Fibroblast of lung (primary cell): ENCODE data around the gene TMEM89. TPM values are rescaled to one million over a fixed set of nuclear protein-coding genes. Genes with fewer than 3 reads are reported as not detected.

Source experiments
- DNase-seq, 2 donors: peaks; one replicate each; pipeline versions ENCODE4 v3.0.0 to v3.0.0-alpha.2; 2010; ENCODE audit warnings: low read depth in 2 of 2
- H2AFZ ChIP-seq: 2 replicates; pipeline ENCODE4 v1.5.1; 2012; ENCODE audit warnings: low read length, control low read depth, inconsistent platforms
- H3K27ac ChIP-seq: 2 replicates; pipeline ENCODE4 v1.5.1; 2011; ENCODE audit warnings: low read length, control low read depth; ENCODE audit not compliant: insufficient read depth
- H3K27me3 ChIP-seq: 2 replicates; pipeline ENCODE4 v1.5.1; 2011; ENCODE audit warnings: mild to moderate bottlenecking, low read length; ENCODE audit not compliant: control insufficient read depth, insufficient read depth
- H3K36me3 ChIP-seq: 2 replicates; pipeline ENCODE4 v1.5.1; 2011; ENCODE audit warnings: low read length; ENCODE audit not compliant: control insufficient read depth, insufficient read depth
- H3K4me1 ChIP-seq: 2 replicates; pipeline ENCODE4 v1.5.1; 2011; ENCODE audit warnings: low read length; ENCODE audit not compliant: control insufficient read depth, insufficient read depth; ENCODE audit errors: extremely low read depth
- H3K4me2 ChIP-seq: 2 replicates; pipeline ENCODE4 v1.5.1; 2011; ENCODE audit warnings: low read length, control low read depth; ENCODE audit not compliant: insufficient read depth; ENCODE audit errors: extremely low read depth
- H3K4me3 ChIP-seq, 4 experiments: fragments of 200-600 bp in 1 of 4; sonication (generic) in 1 of 4; replicated peaks in 1 of 4; 2 replicates each; pipeline ENCODE4 v1.5.1; 2011 to 2016; ENCODE audit warnings: low read length in 4 of 4, low read depth in 3 of 4, mild to moderate bottlenecking in 3 of 4, control low read depth in 2 of 4, inconsistent platforms in 1 of 4, mixed read lengths in 1 of 4; ENCODE audit not compliant: insufficient read depth in 1 of 4; ENCODE audit errors: control extremely low read depth in 1 of 4
- H3K79me2 ChIP-seq: 2 replicates; pipeline ENCODE4 v1.5.1; 2012; ENCODE audit warnings: mild to moderate bottlenecking, low read length, inconsistent platforms; ENCODE audit not compliant: control insufficient read depth, insufficient read depth
- H3K9ac ChIP-seq: 2 replicates; pipeline ENCODE4 v1.5.1; 2011; ENCODE audit warnings: mild to moderate bottlenecking, low read length, control low read depth; ENCODE audit not compliant: insufficient read depth
- H3K9me3 ChIP-seq: 2 replicates; pipeline ENCODE4 v1.5.1; 2012; ENCODE audit warnings: low read depth, low read length; ENCODE audit not compliant: control insufficient read depth, insufficient read depth
- H4K20me1 ChIP-seq: 2 replicates; pipeline ENCODE4 v1.5.1; 2011; ENCODE audit warnings: low read length; ENCODE audit not compliant: control insufficient read depth, insufficient read depth; ENCODE audit errors: extremely low read depth
- CTCF ChIP-seq, 2 donors: IDR thresholded peaks in 1 of 2; conservative IDR thresholded peaks in 1 of 2; 1 replicate in 1 of 2; 2 replicates in 1 of 2; pipeline ENCODE4 v1.5.1; 2011 to 2012; ENCODE audit warnings: low read length in 2 of 2, control low read depth in 1 of 2, inconsistent platforms in 1 of 2, low read depth in 1 of 2, mild to moderate bottlenecking in 1 of 2
- EZH2 ChIP-seq: IDR thresholded peaks from 2 replicates; pipeline ENCODE4 v1.5.1; 2012; ENCODE audit warnings: low read length, control low read depth, mild to moderate bottlenecking; ENCODE audit errors: missing control alignments
- polyA plus RNA-seq, 2 donors: library from polyadenylated mRNA; depleted of rRNA in 1 of 2; stranded (reverse) in 1 of 2; unstranded in 1 of 2; fragments of >200 nt; gene quantifications; 2 replicates each; pipeline ENCODE4 v1.2.1, GENCODE V29; 2011 to 2012; ENCODE audit warnings: missing spikeins in 1 of 2
- total RNA-seq: library from RNA; depleted of rRNA; stranded (reverse); fragments of >200 nt; gene quantifications from 2 replicates; pipeline ENCODE4 v1.2.1, GENCODE V29; 2014

The TMEM89 gene
- total and polyA plus RNA-seq, 2 donors (not counting 1 experiment from before 2014, with no cell fraction given): not detected

GRCh38 chr3:48587686-48588085 is 33.9 kb downstream of the TMEM89 start:
- Histone ChIP-seq H3K4me2 (no peak overlapping the region), H3K79me2 (no peaks in the 10 kb centered on the region), H3K27ac (no peak overlapping the region), H3K27me3 (no peaks in the 10 kb centered on the region), H3K9ac (no peak overlapping the region), H2AFZ (no peak overlapping the region), H4K20me1 (no peaks in the 10 kb centered on the region), H3K36me3 (peaks cover 7% of the 10 kb centered on the region), H3K4me3 (no peak overlapping the region), H3K9me3 (no peaks in the 10 kb centered on the region), H3K4me1 (no peaks in the 10 kb centered on the region)
- DNase-seq: no peak
- no peak for TF ChIP-seq EZH2
- TF ChIP-seq CTCF (conservative IDR thresholded peaks at IDR 0.05 in 1 of 2, IDR thresholded peaks at IDR 0.05 in 1 of 2; ENCODE audit: low read depth in 1 of 2, low read length in 2 of 2): no peak

- H4K20me1 ChIP-seq: no peaks in the 10 kb centered on the region
- peaks cover 6% of the 10 kb centered on the region for H3K36me3 ChIP-seq
Measured at GRCh38 chr3:48585411-48585810, 36.2 kb downstream of the TMEM89 start.

GRCh38 chr3:48584836-48585235 is 36.7 kb downstream of the TMEM89 start:
- Histone ChIP-seq H3K27ac (no peak overlapping the region), H2AFZ (no peak overlapping the region), H3K79me2 (no peaks in the 10 kb centered on the region), H3K36me3 (peaks cover 6% of the 10 kb centered on the region), H3K4me3 (no peak overlapping the region), H3K9ac (no peak overlapping the region), H3K4me1 (no peaks in the 10 kb centered on the region), H4K20me1 (no peaks in the 10 kb centered on the region), H3K27me3 (no peaks in the 10 kb centered on the region), H3K9me3 (no peaks in the 10 kb centered on the region), H3K4me2 (no peak overlapping the region)
- no peak for DNase-seq
- TF ChIP-seq EZH2: no peak
- TF ChIP-seq CTCF (conservative IDR thresholded peaks at IDR 0.05 in 1 of 2, IDR thresholded peaks at IDR 0.05 in 1 of 2; ENCODE audit: low read depth in 1 of 2, low read length in 2 of 2): no peak

More at GRCh38 chr3:48585411-48585810, 36.2 kb downstream of the TMEM89 start:
- TF ChIP-seq CTCF (conservative IDR thresholded peaks at IDR 0.05 in 1 of 2, IDR thresholded peaks at IDR 0.05 in 1 of 2; ENCODE audit: low read depth in 1 of 2, low read length in 2 of 2) (no peak), EZH2 (no peak)
- no peak overlapping the region for H3K27ac ChIP-seq
- no peaks in the 10 kb centered on the region for H3K9me3 ChIP-seq
- no peaks in the 10 kb centered on the region for H3K79me2 ChIP-seq
- no peaks in the 10 kb centered on the region for H3K4me1 ChIP-seq
- no peak for DNase-seq
- no peaks in the 10 kb centered on the region for H3K27me3 ChIP-seq
- H3K9ac ChIP-seq: no peak overlapping the region
- H3K4me3 ChIP-seq: no peak overlapping the region
- no peak overlapping the region for H3K4me2 ChIP-seq
- no peak overlapping the region for H2AFZ ChIP-seq
